Left renal cortex interstitium (tissue), 4 donors: ENCODE data around the gene REPIN1. TPM values are rescaled to one million over a fixed set of nuclear protein-coding genes. Genes with fewer than 3 reads are reported as not detected.

Experiments
- DNase-seq, 4 donors: peaks; one replicate each; pipeline ENCODE4 v3.0.0-alpha.2; 2013; ENCODE audit warnings: low read depth in 4 of 4, low spot score in 2 of 4, missing footprints in 1 of 4
- polyA plus RNA-seq, 4 donors: library from polyadenylated mRNA; unstranded; fragments of 120-200 nt; gene quantifications; one replicate each; pipeline ENCODE4 v1.2.1, GENCODE V29; 2013; ENCODE audit not compliant: insufficient read length in 4 of 4

The REPIN1 gene
- polyA plus RNA-seq, 4 donors: 81.6 to 123 (median 104) TPM

DNA sequence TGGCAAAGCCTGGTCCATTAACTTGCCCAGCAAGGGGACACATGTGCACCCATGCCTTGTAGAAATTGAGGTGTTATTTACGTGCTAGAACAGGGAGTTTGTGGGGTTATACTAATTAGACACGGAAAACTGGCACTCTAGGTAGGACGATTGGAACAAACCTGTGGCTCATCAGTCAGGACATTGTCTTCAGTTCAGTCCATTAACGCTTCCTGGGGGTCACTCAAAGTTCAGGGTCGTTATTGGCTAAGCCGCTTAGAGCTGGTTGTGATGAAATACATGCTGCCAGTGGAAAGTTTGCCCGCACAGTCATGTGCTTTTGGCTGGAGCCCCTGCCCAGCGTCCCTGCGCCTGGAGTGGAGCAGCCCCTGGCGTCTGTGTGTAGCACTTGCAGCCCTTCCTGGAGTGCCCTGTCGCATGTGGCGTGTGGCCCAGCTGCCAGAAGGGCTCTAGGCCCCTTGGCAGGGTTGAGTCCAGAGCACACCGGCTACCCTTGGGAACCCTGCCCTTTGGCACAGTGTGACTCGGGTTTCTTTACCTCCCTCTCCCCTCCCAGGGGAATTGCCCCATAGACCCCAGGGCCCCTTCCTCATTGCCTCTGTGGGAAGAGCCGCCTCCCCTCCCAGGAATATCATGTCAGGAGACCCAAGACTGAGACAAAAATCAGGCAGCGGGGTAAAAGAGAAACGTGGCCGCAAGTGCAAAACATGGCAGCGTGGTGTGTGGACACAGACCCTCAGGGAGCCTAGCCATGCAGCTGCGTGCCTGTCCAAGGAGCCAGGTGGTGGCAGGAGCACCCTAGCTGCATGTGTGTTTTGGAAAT is 20.3 kb downstream of the REPIN1 start:
- no peak for DNase-seq

DNA sequence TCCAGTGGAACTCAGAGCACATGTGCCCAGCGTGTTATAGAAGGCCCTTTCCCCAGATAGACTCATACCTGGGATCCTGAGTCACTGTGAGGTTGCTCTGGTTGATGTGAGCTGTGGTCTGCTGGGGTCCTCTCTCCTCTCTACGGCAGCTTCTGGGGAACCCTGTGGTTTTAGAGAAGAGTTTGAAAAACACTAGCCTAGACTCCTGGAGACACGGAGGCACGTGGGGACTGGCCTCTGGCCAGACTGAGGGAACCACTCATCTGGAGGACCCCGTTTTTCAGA is 20.9 kb downstream of the REPIN1 start:
- no peak for DNase-seq

DNA sequence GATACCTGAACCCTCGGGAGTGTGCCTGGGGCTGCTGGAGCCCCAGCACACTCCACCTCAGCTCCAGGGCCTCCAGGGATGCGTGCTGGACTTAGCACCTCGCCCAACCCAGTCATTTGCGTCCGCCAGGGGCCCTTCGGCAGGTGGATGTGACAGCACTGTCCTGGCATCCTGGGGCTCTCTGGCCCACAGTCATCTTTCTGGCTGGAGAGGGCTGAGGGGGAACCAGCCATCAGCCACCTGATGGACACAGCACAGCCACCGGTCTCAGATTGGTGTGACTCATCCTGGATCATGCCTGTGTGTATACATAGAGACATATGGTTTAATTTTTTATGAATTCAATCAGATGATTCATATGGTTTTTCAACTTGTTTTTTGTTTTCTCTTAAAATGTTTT is 21.6 kb downstream of the REPIN1 start:
- no peak for DNase-seq

DNA sequence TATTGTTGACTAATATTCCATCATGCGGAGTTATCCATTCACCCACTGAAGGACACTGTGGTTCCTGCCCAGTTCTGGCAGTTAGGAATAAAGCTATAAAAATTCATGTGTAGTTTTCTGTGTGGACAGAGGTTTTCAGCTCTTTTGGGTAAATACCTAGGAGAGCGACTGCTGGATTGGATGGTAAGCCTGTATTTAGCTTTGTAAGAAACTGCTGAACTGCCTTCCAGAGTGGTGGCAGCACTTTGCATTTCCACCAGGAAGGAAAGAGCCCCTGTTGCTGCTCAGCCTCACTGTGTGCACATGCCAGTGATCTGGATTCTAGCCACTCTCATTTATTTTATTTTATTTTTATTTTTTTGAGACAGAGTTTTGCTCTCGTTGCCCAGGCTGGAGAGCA is 24.7 kb downstream of the REPIN1 start:
- DNase-seq: no peak

DNA sequence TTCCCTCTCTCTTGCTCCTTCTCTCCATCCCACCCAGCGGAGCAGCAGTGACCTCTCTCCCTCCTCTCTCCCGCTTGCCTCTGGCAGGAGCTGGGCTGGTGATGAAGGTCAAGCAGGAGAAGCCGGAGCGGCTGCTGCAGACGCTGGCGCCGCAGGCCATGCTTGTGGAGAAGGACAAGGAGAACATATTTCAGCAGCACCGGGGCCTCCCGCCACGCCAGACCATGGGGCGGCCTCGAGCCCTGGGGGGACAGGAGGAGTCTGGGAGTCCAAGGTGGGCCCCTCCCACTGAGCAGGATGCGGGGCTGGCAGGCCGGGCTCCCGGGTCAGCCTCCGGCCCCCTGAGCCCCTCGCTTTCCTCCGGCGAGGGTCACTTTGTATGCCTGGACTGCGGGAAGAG is 27.8 kb downstream of the REPIN1 start:
- no peak for DNase-seq

DNA sequence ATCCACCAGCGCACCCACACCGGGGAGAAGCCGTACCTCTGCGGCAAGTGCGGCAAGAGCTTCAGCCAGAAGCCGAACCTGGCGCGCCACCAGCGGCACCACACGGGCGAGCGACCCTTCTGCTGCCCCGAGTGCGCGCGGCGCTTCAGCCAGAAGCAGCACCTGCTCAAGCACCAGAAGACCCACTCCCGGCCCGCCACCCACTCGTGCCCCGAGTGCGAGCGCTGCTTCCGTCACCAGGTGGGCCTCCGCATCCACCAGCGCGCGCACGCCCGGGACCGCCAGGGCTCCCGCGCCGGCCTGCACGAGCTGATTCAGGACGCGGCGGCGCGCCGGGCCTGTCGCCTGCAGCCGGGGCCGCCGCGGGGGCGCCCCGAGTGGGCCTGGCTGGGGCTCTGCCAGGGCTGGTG is 28.2 kb downstream of the REPIN1 start:
- no peak for DNase-seq

DNA sequence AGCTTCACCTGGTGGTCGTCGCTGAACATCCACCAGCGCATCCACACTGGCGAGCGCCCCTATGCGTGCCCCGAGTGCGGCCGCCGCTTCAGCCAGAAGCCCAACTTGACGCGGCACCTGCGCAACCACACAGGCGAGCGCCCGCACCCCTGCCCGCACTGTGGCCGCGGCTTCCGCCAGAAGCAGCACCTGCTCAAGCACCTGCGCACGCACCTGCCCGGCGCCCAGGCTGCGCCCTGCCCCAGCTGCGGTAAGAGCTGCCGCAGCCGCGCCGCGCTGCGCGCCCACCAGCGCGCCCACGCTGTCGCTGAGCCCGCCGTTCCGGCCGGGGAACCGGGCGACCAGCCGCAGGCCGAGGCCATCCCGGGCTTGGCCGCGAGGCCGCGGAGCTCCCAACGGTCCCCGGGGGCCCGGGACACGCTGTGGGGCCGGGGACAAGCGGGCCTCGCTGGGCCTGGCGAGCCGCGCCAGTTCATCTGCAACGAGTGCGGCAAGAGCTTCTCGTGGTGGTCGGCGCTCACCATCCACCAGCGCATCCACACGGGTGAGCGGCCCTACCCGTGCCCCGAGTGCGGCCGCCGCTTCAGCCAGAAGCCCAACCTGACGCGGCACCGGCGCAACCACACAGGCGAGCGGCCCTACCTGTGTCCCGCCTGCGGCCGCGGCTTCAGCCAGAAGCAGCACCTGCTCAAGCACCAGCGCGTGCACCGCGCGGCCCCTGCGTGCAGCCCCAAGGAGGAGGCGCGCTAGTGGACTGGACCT is 28.9 kb downstream of the REPIN1 start:
- no peak for DNase-seq

DNA sequence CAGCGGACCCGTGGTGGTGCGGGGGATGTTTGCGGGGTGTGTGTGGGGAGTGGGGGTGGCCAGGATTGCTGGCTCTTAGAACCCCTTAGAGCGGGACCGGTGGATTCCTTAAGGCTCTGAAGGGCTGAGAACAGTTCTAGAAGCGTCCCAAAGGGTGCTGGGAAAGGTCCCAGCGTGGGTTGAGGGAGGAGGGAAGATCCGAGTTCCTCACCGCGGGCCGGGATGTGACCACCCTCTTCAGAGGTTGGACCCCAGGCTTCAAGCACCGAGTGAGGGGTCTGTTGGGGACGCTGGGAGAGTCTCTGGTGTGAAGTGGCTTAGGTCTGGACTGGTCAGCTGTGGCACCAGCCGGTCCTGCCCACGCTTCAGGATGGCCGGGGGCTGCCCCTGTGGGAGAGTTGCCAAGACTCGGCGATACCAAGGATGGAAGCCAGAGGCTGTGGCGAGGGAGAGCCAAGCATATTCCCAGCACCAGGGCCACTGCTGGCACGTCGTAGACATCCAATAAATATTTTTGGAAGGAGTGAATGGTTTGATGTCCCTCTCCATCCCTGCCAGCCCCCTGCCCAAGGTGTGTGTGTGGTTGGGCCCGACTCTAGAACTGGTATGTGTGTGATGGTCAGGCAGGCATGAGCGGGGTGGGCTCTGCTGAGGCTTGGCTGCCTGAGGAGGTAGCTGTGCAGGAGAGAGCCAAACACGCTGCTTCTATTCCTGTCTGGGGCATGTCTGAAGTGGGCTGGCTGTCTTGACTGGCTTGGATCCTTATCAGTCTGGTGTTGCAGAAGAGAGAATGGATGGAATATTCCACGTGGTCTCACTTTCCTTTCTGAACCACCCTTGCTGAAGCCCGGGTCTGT is 29.7 kb downstream of the REPIN1 start:
- DNase-seq: no peak

DNA sequence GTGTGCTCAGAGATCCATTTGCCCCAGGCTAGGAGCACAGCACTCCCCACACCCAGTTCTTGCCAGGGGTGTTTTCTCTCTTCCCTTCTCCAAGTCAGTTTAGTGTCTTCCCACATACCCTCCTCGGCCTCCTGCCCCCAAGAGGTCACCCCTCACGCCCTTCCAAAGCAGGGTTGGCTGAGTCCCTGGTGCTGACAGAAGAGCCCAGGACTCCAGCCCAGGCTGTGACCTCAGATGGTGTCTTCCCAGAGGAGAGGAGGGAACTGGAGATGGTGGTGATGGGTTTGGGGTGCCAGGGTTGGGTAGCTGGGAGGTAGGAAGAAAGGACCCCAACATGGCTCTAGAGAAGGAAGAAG is 30.3 kb downstream of the REPIN1 start:
- DNase-seq: no peak

DNA sequence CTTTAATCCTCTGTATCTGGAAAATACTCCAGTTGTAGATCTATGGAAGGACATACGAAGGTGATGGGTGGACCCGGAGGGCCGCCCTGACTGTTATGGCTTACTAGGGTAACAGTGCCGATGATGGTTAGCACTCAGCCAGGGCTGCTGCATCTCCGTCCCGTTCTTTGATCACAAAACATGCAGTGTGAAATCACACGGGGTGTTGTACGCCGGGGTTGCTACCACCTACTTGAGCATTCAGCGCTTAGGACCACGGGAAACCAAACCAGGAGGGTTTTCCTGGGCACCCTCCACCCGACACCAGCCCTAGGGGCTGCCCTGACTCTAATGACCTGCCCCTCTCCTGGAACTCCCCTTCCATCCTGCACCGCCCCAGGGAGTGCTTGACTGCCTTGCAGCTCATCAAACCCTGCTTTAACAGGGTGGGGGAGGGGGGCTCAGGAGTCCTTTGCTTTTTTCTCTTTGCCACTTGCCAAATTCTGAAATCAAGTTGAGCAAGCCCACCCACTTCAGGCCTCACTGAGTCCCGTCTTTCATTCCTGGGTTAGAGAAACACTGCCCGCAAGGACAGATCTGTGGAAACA is 30.9 kb downstream of the REPIN1 start:
- no peak for DNase-seq

DNA sequence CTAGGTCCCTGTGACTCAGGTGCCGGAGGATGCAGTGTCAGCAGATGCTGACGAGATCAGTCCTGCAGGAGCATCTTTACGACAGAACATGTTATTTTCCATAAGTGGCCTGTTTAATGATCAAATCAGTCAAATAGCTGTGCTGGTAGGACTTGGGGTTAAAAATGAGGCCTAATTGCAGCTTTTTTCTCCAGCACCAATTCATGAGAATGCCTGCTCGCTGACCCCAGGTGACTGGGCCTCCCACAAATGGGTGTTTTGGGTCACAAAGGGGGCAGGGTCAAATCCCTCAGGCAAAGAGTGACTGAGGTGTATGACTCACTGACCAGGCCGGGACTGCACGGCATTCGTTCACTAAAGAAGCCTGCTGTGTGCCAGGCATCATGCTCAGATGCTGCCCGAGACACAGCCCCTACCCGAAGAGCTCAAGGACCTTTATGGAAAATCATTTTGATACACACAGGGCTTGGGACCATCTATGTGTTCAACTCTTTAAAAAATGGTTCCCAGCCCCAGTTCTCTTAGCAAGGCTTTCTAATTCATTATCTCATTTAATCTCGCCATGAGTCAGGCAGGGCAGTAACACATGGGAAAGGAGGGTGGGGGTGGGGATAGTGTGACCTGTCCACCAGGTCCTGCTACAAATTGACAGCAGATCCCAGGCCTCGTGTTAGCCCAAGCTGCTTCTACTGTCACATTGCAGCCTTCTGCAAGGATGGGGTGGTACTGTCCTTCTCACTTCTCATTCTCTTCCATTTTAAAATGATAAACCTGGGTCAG is 31.6 kb downstream of the REPIN1 start:
- DNase-seq: no peak

DNA sequence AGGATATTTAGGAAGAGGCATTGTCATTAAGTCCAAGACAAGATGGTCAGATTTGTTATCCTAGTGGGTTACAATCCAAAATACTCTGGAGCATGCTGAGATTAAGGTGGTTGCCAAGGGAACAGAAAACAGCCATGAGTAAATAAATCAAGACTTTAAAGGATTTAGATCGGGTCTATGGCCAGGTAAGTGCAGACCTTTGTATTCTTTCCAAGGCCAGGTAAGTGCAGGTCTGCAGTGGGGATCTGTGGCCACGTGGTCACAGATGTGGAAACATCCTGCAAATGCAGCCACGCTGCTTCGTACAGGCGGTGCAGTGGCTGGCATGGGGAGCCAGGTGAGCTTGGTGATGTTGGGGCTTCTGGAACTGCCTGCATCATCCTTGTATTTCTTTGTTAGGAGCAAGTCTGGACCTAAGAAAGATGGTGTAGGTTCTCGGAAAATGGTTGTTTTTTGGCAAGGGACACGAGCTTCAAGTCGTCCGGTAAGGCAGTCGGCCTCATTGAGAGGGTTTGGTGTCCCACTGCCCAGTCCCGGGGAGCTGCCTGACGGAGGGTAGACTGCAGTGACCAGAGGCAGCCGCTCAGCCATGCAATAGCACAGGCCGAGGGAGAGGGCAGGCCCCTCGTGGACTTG is 32.3 kb downstream of the REPIN1 start:
- no peak for DNase-seq

DNA sequence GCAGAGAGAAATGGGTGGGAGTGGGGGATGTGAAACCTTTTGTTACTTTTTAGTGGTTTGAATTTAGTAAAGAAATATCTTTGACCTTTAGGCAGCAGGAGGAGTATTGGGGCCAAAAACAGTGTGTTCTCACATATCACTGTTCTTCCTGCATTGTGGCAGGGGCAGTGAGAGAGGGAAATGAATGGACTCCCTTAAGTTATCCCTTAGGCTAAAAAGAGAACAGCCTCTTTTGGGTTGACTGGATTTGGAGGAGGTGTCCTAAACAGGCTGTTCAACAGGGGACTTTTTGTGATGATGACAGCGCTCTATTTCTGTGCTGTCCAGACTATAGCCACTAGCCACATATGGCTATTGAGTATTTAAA is 32.8 kb downstream of the REPIN1 start:
- DNase-seq: no peak

DNA sequence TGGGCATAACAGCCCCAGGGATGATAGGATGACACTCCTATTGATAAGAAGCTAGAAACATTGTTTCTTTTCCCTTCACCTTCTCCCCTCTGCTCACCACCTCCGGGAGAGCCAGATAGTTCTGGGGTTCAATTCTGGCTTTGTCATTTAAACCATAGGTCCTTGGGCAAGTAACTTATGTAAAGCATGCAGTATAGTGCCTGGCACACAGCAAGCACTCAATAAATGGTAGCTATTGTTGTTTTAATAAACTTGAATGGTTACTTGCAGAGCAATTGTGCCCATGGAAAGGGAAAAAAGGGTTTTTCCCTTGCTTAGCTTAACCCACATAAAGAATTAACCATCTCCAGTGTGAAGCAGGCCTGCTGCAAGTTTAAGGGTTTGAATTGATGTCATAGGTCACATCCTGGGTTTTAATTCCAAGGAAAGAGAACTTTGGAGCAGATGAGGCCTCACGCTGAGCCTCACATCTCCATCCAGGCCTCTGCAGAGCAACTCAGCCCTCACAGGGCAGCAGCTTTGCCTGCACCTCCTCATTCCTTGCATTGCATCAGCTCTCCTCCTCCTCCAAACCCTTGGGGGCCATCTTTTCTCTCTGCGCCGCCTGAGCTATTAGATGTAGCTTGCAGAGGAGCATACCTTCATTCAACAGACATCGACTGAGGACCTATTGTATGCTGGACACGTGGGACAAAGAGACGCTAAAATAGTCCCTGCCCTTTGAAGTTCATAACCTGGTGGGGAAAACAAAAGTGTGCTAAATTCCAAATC is 33.4 kb downstream of the REPIN1 start:
- DNase-seq: no peak

DNA sequence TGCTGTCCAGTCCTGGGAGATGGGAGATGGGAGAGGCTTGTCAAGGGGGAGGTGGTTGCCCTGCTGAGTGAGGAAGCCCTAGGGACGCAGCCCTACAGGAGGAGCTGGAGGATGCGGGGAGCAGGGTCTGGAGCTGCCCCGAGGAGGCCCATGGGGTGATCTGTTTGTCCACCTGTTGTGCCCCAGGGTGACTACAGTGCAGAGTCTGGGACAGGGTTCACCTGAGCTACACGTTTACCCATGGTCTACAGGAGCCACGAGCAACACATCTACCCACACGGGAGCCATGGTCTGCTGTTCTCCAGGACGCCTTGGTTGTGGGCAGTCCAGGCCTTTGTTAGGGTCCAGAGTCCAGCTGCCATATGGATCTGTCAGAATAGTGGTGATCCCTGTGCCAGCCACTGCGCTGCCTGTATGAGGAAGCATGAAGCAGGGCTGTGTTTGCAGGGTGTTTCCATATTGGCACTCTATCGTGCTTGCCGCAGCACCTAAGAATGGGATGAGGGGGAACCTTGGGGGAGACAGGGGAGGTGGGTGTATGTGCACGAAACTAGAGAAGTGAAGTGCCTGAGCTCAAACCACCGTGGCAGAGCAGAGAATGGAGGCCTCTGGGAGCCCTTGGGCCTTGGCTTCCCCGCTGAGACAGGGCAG is 34.2 kb downstream of the REPIN1 start:
- no peak for DNase-seq

DNA sequence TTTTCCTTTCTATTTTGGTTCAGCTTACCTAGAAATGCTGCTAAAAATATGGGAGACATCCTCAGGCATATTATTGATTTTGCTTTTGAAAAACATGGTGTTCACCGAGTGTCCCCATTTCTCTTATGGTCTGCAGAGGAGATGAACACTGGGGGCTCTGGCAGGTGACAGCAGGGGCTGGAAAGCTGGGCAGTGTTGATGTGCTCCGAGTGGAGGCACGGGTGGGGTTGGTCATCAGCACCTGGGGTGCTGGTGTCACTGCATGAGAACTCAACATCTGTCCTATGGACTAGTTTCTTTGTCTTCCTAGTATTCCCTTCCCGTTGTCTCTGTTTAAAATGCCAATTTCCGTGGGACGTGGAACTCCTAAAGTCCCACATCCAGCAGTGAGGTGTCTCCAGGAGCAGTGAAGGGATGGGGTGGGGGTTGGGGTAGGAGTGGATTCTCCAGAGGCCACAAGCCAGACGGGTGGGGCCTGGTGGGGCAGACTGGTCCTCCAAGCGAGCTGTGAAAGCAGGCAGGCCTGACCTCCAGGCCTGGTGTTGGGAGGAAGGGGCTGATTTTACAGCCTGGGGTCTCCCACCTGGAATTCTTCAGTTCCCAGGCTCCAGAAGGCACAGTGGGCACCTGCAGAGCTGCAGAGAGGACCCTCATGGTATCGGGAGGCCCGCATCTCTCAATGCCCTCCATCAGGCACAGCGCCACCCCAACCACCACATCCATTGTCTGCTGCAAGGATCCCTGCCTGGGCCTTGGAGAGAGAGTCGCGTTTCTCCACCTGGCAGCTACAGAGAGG is 35.0 kb downstream of the REPIN1 start:
- no peak for DNase-seq

DNA sequence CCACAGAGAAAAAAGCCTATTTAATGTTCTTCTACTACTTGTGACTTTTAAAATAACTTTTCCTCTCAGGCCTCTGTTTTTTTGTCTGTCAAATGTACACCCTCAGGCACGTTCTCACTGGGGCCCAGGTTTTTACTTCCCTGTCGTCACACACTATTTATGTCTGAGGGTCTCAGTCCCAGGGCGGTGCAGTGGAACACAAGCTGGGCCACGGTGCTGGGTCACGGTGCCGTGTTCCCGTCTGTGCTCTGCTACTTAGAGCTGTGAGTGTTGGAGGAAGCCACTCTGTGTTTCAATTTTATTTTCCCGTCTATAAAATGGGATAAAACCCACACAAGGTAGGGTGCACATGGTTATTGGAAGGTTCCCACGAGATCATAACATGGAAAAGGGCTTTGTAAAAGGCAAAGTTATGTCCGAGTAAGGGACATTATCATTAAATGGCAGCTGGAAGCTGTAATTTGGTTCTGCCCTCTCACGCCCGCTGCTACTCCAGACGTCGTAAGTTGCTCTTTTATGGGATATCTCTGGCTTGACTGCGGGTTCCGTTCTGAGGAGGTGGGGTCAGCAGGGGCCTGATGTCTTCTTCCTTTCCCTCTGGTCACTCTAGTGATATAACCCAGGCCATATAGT is 35.7 kb downstream of the REPIN1 start:
- DNase-seq: no peak
